Naive B cell (primary cell): Measurements from ENCODE around the gene RELT. TPM values are rescaled to one million over a fixed set of nuclear protein-coding genes. Genes with fewer than 3 reads are reported as not detected.
A peak's percentile ranks its signal among the peaks of the same experiment; 100 is the strongest.

Source experiments
- ATAC-seq, 2 donors: fragments of 150-1000 bp; cut with Tn5 transposase; 2 replicates each; pipeline ENCODE4 v1.10.0; 2021; ENCODE audit warnings: low read depth in 2 of 2, mild to moderate bottlenecking in 2 of 2, moderate library complexity in 2 of 2
- DNase-seq: peaks from one replicate; pipeline ENCODE4 v3.0.0; 2022
- H3K27ac Mint-ChIP-seq, 6 donors: one replicate each; pipeline ENCODE4 v1.8.0; 2020 to 2022; ENCODE audit warnings: mild to moderate bottlenecking in 6 of 6, mixed read lengths in 6 of 6, moderate library complexity in 5 of 6, inconsistent platforms in 2 of 6
- H3K27me3 Mint-ChIP-seq, 3 donors: one replicate each; pipeline ENCODE4 v1.8.0; 2021 to 2022; ENCODE audit warnings: mixed read lengths in 3 of 3, mild to moderate bottlenecking in 1 of 3
- H3K36me3 Mint-ChIP-seq, 2 donors: one replicate each; pipeline ENCODE4 v1.8.0; 2020 to 2022; ENCODE audit warnings: mixed read lengths in 2 of 2, inconsistent platforms in 1 of 2, mild to moderate bottlenecking in 1 of 2
- H3K4me1 Mint-ChIP-seq, 3 donors: one replicate each; pipeline ENCODE4 v1.8.0; 2020 to 2022; ENCODE audit warnings: mixed read lengths in 3 of 3, inconsistent platforms in 1 of 3, mild to moderate bottlenecking in 1 of 3, moderate library complexity in 1 of 3
- H3K4me3 Mint-ChIP-seq, 8 donors: one replicate each; pipeline ENCODE4 v1.8.0; 2020 to 2022; ENCODE audit warnings: mild to moderate bottlenecking in 8 of 8, mixed read lengths in 8 of 8, moderate library complexity in 8 of 8, inconsistent platforms in 2 of 8
- H3K9me3 Mint-ChIP-seq, 7 donors: one replicate each; pipeline ENCODE4 v1.8.0; 2020 to 2022; ENCODE audit warnings: mixed read lengths in 7 of 7, mild to moderate bottlenecking in 5 of 7, inconsistent platforms in 2 of 7, moderate library complexity in 1 of 7
- polyA plus RNA-seq, 6 donors: library from polyadenylated mRNA; unstranded; fragments of 300-500 nt; fragmentation: Illumina TruSeq; gene quantifications; one replicate each; pipeline ENCODE4 v1.2.3, GENCODE V29; 2021; ENCODE audit warnings: low read depth in 6 of 6

Gene RELT
- polyA plus RNA-seq, 6 donors from 2014 or later = 16.3 to 35.1 (median 21.2) TPM

DNA sequence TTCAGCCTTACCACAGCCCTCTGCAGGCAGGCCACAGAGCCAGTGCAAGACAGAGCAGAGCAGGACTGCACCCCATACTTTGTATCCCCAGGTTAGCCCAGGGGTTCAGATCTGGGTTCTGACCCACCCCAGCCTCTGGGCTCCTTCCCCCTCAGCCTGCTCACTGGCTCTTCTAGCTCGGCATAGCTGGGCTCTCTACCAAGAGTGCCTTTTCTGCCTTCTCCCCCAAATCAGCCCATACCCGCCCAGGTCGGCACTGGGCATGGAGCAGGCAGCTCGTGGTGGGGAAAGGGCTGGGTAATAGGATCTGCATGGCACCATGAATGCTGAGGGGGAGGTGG, 8.3 kb downstream of the RELT start:
- H3K27ac Mint-ChIP-seq = peak overlapping the region; percentile 97 to 100 (median 100)
- DNase-seq (no peak), ATAC-seq (peak in 1 of 2 donors; percentile 0)
- H3K4me3 Mint-ChIP-seq = peak overlapping the region; percentile 56 to 100 (median 89)
- no peaks in the 10 kb centered on the region for H3K9me3 Mint-ChIP-seq
- H3K27me3 Mint-ChIP-seq = no peaks in the 10 kb centered on the region
- no peaks in the 10 kb centered on the region for H3K36me3 Mint-ChIP-seq
- peaks cover 93 to 100% (median 98%) of the 10 kb centered on the region in 3 donors for H3K4me1 Mint-ChIP-seq

DNA sequence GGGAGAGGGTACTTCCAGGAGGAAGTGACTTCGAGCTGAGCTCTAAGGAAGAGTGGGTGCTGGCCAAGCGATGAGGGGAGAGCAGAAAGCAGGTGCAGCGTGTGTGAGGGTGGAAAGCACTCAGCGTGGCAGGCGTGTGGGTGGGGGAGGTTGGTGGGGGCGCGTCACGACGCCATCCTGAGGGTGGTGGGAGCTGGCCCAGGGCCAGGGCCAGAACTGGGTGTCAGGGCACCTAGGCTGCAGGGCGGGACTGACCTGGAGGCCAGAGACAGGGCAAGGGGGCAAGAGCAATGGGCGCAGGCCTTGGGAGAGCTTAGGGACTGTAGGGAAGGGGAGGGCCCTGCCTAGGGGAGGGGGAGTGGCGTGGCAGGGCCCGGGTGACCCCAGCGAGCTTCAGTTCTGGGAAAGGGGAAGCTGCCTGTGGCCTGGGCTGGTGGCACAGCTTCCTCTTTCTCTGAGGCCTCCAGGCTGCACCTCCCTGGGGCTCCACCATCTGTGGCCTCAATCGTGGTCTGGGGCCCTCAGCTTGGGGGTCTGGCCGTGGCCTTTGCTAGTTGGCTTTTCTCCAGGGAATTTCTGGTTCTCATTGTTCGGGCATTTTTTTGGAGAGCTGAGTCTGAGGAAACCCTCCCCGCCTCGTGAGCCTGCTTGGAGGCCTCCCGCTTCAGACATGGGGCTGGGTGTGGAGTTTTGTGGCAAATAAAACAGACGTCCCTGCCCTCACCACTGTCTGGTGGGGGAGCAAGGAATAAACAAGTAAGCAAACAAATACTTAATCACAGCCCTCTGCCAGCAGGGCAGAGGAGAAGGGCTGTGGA, 8.9 kb downstream of the RELT start:
- Mint-ChIP-seq H3K4me3 (peak overlapping the region; percentile 56 to 100 (median 89)), H3K4me1 (peaks cover 93 to 100% (median 98%) of the 10 kb centered on the region in 3 donors), H3K9me3 (no peaks in the 10 kb centered on the region), H3K27ac (peak overlapping the region; percentile 97 to 100 (median 100)), H3K36me3 (no peaks in the 10 kb centered on the region), H3K27me3 (no peaks in the 10 kb centered on the region)
- DNase-seq (peak; percentile 95), ATAC-seq (peak; percentile 74 to 76)

DNA sequence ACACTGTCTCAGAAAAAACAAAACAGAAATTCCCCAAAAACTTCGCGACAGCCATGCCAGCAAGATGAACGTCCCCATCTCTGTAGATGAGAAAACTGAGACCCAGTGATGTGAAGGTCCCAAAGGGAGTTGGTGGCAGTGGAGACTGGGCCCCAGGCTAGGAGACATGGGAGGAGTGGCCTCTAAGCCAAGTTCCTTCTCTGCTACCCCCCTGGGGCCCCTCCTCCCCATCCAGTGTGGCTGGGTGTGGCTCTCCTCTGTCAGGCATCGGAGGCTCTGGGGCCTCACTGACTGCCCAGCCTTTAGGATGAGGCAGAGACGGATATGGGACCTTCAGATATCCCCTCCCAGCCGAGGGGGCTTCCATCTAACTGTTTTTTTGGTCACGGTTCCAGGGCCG, 9.8 kb downstream of the RELT start:
- H3K27ac Mint-ChIP-seq = peak overlapping the region; percentile 97 to 100 (median 100)
- peaks cover 85 to 97% (median 91%) of the 10 kb centered on the region in 3 donors for H3K4me1 Mint-ChIP-seq
- H3K27me3 Mint-ChIP-seq = no peaks in the 10 kb centered on the region
- H3K36me3 Mint-ChIP-seq = no peaks in the 10 kb centered on the region
- DNase-seq (peak; percentile 69), ATAC-seq (peak; percentile 5 to 11)
- no peaks in the 10 kb centered on the region for H3K9me3 Mint-ChIP-seq
- H3K4me3 Mint-ChIP-seq = peak overlapping the region; percentile 56 to 100 (median 89)

DNA sequence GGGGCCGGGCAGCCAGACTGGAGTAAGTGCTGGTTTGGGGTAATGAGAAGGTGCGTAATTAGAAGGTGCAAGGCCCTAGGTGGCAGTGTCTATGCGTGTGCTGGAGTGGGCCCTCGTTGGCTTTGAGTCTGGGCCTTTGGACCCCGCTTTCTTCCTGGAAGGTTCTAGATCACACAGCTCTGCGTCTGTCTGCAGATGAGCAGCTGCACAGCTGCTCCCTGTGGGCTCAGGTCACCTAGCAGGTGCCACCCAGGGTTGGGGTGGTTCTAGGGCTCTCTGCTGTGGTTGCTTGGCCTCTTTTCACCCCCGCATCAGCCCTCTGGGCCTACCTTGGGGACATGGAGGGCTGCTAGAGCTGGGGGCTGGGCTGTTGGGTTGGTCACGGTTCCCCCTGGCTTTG, 10.3 kb downstream of the RELT start:
- no peaks in the 10 kb centered on the region for H3K36me3 Mint-ChIP-seq
- H3K27me3 Mint-ChIP-seq = no peaks in the 10 kb centered on the region
- DNase-seq (no peak), ATAC-seq (no peak)
- peaks cover 79 to 91% (median 88%) of the 10 kb centered on the region in 3 donors for H3K4me1 Mint-ChIP-seq
- peak overlapping the region; percentile 97 to 100 (median 100) for H3K27ac Mint-ChIP-seq
- H3K4me3 Mint-ChIP-seq = peak overlapping the region; percentile 56 to 100 (median 89)
- H3K9me3 Mint-ChIP-seq = no peaks in the 10 kb centered on the region

DNA sequence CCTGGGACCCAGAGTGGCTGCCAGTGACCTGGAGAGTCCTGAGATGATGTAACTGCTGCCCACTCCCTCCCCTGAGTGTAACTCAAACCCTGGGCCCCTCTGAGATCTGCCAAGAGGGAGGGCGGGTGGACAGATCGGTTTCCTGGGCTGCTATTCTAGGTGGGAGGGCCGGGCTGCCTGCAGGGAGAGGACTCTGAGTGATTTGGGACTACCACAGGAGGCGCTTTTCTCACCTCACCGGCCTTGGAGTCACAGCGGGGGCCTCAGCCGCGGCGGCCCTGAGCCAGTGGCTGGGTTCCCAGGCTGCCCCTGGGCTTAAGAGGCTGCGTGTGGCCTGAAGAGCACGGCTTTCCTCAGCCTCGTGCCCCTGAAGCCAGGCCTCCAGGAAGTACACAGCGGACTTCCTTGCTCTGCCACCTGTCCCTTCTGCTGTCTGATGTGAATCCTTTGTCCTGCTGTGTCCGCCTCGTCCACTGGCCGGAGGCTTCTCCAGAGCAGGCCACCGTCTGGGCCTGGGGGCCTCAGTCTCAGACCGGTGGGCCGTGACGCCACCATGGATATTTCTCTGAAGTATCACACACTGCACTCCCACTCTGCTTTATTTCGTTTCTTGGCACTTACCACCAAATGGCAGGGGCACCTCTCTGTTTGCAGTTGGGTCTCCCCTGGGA, 11.5 kb downstream of the RELT start:
- no peaks in the 10 kb centered on the region for H3K9me3 Mint-ChIP-seq
- H3K4me1 Mint-ChIP-seq = peaks cover 74 to 87% (median 80%) of the 10 kb centered on the region in 3 donors
- ATAC-seq = no peak
- H3K36me3 Mint-ChIP-seq = no peaks in the 10 kb centered on the region
- no peaks in the 10 kb centered on the region for H3K27me3 Mint-ChIP-seq
- H3K4me3 Mint-ChIP-seq = peak overlapping the region; percentile 56 to 100 (median 89)
- H3K27ac Mint-ChIP-seq = peak overlapping the region; percentile 97 to 100 (median 100)
- no peak for DNase-seq

DNA sequence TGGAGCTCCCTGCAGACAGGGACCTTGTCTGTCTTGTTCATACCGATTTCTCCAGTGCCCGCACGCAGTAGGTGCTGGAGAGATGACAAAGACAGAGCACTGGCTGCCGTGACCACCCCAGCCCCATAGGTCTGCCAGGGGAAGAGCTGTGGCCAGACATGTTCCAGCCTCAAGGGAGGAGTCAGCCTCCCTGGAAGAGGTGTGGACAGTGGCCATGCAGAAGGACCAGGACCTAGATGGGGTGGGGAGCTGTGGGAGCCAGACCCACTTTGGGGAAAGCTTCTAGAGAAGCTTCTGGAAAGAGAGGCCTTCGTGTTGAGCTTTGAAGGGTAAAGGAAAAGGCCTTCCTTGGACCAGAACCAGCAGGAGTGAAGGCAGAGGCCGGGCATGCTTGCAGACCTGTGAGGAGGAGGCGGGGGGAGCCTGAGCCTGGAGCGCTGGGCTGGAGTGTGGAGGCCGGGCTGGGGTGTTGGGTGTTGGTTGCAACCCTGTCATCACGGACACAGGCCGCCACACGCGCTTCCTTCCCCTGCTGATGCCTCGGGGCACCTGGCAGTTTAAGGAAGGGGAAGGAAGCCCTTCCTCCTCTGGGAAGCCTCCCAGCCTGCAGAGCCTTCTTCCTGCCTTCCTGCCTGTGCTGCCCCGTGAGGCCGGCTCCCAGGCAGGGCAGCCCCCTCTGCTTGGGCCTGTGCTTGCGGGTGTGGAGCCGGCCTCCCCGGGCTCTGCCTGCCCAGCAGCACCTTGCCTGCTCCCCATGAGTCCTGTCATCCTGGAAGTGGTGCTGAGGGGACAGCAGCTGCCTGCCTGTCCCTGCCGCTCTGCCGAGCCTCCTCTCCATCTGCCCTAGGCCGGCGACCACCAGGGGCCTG, 12.3 kb downstream of the RELT start:
- no peaks in the 10 kb centered on the region for H3K36me3 Mint-ChIP-seq
- ATAC-seq (no peak), DNase-seq (no peak)
- H3K27me3 Mint-ChIP-seq = no peaks in the 10 kb centered on the region
- peak overlapping the region; percentile 97 to 100 (median 100) for H3K27ac Mint-ChIP-seq
- peak overlapping the region; percentile 56 to 100 (median 80) for H3K4me3 Mint-ChIP-seq
- no peaks in the 10 kb centered on the region for H3K9me3 Mint-ChIP-seq
- peaks cover 73 to 87% (median 79%) of the 10 kb centered on the region in 3 donors for H3K4me1 Mint-ChIP-seq

DNA sequence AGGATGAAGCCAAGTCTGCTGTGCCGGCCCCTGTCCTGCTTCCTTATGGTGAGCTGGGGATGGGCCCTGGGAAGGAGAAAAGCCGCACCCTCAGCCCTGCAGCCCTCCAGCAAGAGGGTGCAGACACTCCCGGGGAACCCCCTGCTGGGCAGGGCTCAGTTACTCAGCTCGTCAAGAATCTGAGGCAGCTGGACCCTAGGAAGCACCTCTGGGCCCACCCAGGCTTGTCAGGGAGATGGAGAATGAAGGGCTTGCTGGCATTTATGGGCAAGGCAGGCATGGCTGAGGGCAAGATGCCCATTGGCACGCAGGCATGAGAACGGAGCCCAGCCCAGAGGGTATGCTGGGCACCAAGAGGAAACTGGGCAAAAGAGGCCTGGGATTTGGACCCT, 12.9 kb downstream of the RELT start:
- H3K4me1 Mint-ChIP-seq = peaks cover 69 to 83% (median 74%) of the 10 kb centered on the region in 3 donors
- no peaks in the 10 kb centered on the region for H3K27me3 Mint-ChIP-seq
- H3K4me3 Mint-ChIP-seq = peak overlapping the region in 7 of 8 donors; percentile 53 to 100 (median 70)
- ATAC-seq = no peak
- no peaks in the 10 kb centered on the region for H3K36me3 Mint-ChIP-seq
- peak overlapping the region; percentile 38 to 100 (median 97) for H3K27ac Mint-ChIP-seq
- H3K9me3 Mint-ChIP-seq = no peaks in the 10 kb centered on the region
- no peak for DNase-seq

DNA sequence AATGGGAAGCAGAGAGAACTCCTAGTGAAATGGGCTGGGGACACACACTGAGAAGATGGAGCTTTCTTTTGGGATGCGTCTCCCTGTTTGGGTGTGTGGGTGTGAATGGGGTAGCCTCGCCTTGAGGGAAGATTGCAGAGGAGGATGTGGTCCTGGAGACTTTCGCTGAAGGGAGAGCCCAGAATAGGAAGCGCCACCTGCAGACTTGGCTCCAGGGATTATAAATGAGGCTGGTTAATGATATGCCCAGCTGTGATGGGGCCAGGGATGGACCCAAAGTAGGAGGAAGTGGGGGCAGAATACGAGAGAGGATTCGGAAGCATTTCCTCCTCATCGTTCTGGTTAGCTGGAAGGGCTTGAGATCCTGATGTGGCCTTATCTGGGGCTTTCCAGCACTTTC, 13.7 kb downstream of the RELT start:
- DNase-seq (no peak), ATAC-seq (no peak)
- H3K27me3 Mint-ChIP-seq = no peaks in the 10 kb centered on the region
- peak overlapping the region in 4 of 8 donors; percentile 32 to 68 (median 52) for H3K4me3 Mint-ChIP-seq
- H3K27ac Mint-ChIP-seq = peak overlapping the region; percentile 74 to 100 (median 94)
- no peaks in the 10 kb centered on the region for H3K36me3 Mint-ChIP-seq
- no peaks in the 10 kb centered on the region for H3K9me3 Mint-ChIP-seq
- H3K4me1 Mint-ChIP-seq = peaks cover 61 to 75% (median 67%) of the 10 kb centered on the region in 3 donors

DNA sequence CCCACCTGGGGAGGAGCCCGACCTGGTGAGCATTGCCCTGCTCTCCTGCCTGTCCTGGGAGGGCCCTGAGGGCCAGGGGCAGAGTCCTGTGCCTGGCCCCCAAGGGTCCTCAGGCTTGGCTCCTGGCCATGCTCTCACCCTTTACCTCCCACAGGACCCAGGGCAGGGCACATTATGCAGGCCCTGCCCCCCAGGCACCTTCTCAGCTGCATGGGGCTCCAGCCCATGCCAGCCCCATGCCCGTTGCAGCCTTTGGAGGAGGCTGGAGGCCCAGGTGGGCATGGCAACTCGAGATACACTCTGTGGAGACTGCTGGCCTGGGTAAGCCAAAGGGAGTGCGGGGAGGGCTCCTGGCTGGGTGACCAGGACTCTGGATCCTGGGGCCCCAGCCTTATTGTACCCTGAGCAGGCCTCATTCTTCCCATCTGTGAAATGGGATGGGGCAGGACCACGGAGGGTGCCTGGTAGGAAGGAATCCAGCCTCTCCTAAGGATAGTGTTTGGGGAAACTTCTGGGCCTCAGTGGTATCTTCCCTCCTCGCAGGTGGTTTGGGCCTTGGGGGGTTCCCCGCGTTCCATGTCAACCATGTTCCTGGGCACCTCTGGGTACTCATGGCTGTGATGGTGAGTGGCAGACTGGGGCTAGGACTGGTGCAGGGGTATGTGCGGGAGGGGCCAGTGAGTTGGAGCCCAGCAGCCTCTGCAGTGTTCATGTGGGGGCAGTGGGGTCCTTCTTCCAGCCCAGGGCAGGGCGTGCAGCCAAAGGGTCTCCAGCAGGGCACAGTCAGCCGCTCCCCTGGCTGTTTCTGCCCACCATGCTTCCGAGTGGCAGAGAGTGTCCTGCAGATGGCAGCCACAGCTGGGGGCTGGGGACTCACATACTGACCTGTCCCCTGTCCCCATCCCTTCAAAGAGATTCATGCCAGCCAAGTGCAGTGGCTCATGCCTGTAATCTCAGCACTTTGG, 14.7 kb downstream of the RELT start:
- no peaks in the 10 kb centered on the region for H3K36me3 Mint-ChIP-seq
- DNase-seq (no peak), ATAC-seq (no peak)
- no peak overlapping the region for H3K4me3 Mint-ChIP-seq
- no peaks in the 10 kb centered on the region for H3K27me3 Mint-ChIP-seq
- peaks cover 55 to 66% (median 57%) of the 10 kb centered on the region in 3 donors for H3K4me1 Mint-ChIP-seq
- H3K9me3 Mint-ChIP-seq = no peaks in the 10 kb centered on the region
- H3K27ac Mint-ChIP-seq = peak overlapping the region in 5 of 6 donors; percentile 65 to 98 (median 82)

DNA sequence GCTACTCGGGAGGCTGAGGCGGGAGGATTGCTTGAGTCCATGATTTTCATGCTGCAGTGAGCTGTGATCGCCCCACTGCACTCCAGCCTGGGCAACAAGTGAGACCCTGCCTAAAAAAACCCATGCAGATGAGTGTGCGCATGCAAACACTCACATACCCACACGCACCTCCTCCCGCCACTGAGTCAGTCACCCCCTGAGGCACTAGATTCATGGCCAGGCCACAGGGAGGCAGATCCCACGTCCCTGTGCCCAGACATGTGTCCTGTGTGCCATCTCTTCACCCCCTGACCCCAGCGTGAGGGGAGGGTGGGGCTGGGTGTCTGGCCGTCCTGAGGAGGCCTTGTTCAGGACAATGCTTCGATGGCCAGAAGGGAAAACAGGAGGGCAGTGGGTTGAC, 15.5 kb downstream of the RELT start:
- peaks cover 48 to 66% (median 49%) of the 10 kb centered on the region in 3 donors for H3K4me1 Mint-ChIP-seq
- H3K27me3 Mint-ChIP-seq = no peaks in the 10 kb centered on the region
- H3K9me3 Mint-ChIP-seq = no peaks in the 10 kb centered on the region
- DNase-seq = no peak
- no peak for ATAC-seq
- no peak overlapping the region for H3K4me3 Mint-ChIP-seq
- peaks cover 0 to 3% of the 10 kb centered on the region in 2 donors for H3K36me3 Mint-ChIP-seq
- H3K27ac Mint-ChIP-seq = peak overlapping the region in 5 of 6 donors; percentile 33 to 99 (median 81)

DNA sequence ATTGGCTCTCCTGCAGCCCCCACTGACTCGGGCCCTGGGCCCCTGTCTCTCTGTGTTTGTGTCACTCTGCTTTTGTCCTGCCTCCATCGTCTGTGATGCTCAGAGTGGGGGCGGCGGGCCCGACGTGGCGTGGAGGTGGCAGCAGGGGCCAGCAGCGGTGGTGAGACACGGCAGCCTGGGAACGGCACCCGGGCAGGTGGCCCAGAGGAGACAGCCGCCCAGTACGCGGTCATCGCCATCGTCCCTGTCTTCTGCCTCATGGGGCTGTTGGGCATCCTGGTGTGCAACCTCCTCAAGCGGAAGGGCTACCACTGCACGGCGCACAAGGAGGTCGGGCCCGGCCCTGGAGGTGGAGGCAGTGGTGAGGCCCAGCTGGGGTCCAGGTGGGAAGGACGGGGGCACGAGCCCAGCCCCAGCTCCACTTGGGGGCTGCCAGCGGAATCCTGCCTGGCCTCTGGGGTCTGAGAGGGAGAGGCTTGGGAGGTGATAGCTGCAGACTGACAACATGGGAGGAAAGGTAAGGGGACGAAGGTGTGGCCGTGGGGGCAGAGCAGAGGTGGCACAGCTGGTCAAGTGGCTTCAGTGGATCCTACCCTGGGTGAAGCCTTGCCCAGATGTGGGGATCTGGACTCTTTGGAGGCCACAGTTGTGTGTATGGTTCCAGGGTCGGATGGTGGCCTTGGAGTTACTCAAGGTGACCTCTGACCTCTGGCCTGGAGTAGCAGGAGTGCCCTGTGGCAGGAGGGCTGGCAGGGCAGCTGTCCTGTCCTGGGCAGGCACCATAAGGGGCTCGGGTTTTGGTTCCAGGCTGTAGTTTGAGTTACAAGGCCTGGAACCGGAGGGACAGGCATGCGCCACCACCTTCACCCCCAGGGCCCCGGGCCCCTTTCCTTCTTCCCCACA, 16.2 kb downstream of the RELT start:
- no peaks in the 10 kb centered on the region for H3K9me3 Mint-ChIP-seq
- no peaks in the 10 kb centered on the region for H3K27me3 Mint-ChIP-seq
- H3K27ac Mint-ChIP-seq = peak overlapping the region; percentile 22 to 99 (median 80)
- ATAC-seq (no peak), DNase-seq (no peak)
- peaks cover 0 to 10% of the 10 kb centered on the region in 2 donors for H3K36me3 Mint-ChIP-seq
- peak overlapping the region in 3 of 8 donors; percentile 4 to 49 (median 29) for H3K4me3 Mint-ChIP-seq
- H3K4me1 Mint-ChIP-seq = peaks cover 42 to 64% (median 43%) of the 10 kb centered on the region in 3 donors
